Measurements from ENCODE around the gene MEIG1.

Gene MEIG1

GRCh38 chr10:14947268-14947667, 11.9 kb upstream of the MEIG1 start:
- no peak for TF ChIP-seq CTCF (IDR thresholded peaks at IDR 0.05)
- TF ChIP-seq ZFX (IDR thresholded peaks at IDR 0.05; ENCODE audit: borderline replicate concordance) = no peak
- no peak overlapping the region for H3K27ac ChIP-seq

GRCh38 chr10:14949291-14949690, 9.9 kb upstream of the MEIG1 start:
- TF ChIP-seq ZFX (IDR thresholded peaks at IDR 0.05; ENCODE audit: borderline replicate concordance) = no peak
- TF ChIP-seq CTCF (IDR thresholded peaks at IDR 0.05) = no peak
- no peak overlapping the region for H3K27ac ChIP-seq

GRCh38 chr10:14952851-14953423, 6.3 kb upstream of the MEIG1 start:
- H3K27ac ChIP-seq = peak overlapping the region; percentile 93
- no peak for TF ChIP-seq CTCF (IDR thresholded peaks at IDR 0.05)
- TF ChIP-seq ZFX (IDR thresholded peaks at IDR 0.05; ENCODE audit: borderline replicate concordance) = no peak

GRCh38 chr10:14953424-14954000, 5.7 kb upstream of the MEIG1 start:
- peak overlapping the region; percentile 93 for H3K27ac ChIP-seq
- TF ChIP-seq ZFX (IDR thresholded peaks at IDR 0.05; ENCODE audit: borderline replicate concordance) = no peak
- 0 out of 2 replicates have a peak, but pooled peaks have one; percentile 5 for TF ChIP-seq CTCF (IDR thresholded peaks at IDR 0.05)

- peak within 1 kb of the TSS; percentile 93 for H3K27ac ChIP-seq
- TF ChIP-seq CTCF (IDR thresholded peaks at IDR 0.05) = no peak
- no peak for TF ChIP-seq ZFX (IDR thresholded peaks at IDR 0.05; ENCODE audit: borderline replicate concordance)
Measured at GRCh38 chr10:14954001-14954770, 5.0 kb upstream of the MEIG1 start, which contains the start of gene DCLRE1C. DCLRE1C (minus strand) TSS chr10:14954096; CDS start chr10:14954010, 86 bp downstream.

GRCh38 chr10:14954934-14955333, 4.3 kb upstream of the MEIG1 start:
- peak overlapping the region; percentile 93 for H3K27ac ChIP-seq
- TF ChIP-seq CTCF (IDR thresholded peaks at IDR 0.05) (no peak), ZFX (IDR thresholded peaks at IDR 0.05; ENCODE audit: borderline replicate concordance) (no peak)

GRCh38 chr10:14958872-14959220, 342 bp upstream of the MEIG1 start:
- TF ChIP-seq CTCF (IDR thresholded peaks at IDR 0.05) (no peak), ZFX (IDR thresholded peaks at IDR 0.05; ENCODE audit: borderline replicate concordance) (no peak)
- peak overlapping the region; percentile 99 for H3K27ac ChIP-seq

Measured in 22Rv1 (cell line).